Activated B cell treated with CpG ODN at 0.5 μM for 24 hours (primary cell): ENCODE measurements around the gene AP2A2. TPM values are rescaled to one million over a fixed set of nuclear protein-coding genes. Genes with fewer than 3 reads are reported as not detected.

Experiments
- ATAC-seq: fragments of 200-7000 bp; cut with Tn5 transposase; one replicate; pipeline ENCODE4 v1.10.0; 2021; ENCODE audit warnings: low read depth, mild to moderate bottlenecking, moderate library complexity
- CTCF ChIA-PET: fragments of 350-600 bp; sonication (Branson Sonifier 250); formaldehyde crosslinking; loops from one replicate; lab custom pipeline; 2021; ENCODE audit warnings: antibody characterized with exemption; lab: Charles Lee
- POLR2A ChIA-PET: fragments of 350-600 bp; sonication (Branson Sonifier 250); formaldehyde crosslinking; loops from one replicate; lab custom pipeline; 2021; ENCODE audit warnings: antibody characterized with exemption; lab: Charles Lee
- DNase-seq: peaks from one replicate; pipeline ENCODE4 v3.0.0; 2022
- H3K27ac Mint-ChIP-seq: one replicate; pipeline ENCODE4 v1.8.0; 2020; ENCODE audit warnings: mixed read lengths
- H3K27me3 Mint-ChIP-seq: one replicate; pipeline ENCODE4 v1.8.0; 2021; ENCODE audit warnings: mixed read lengths
- H3K36me3 Mint-ChIP-seq: one replicate; pipeline ENCODE4 v1.8.0; 2021; ENCODE audit warnings: low read depth, mixed read lengths
- H3K4me1 Mint-ChIP-seq: one replicate; pipeline ENCODE4 v1.8.0; 2021; ENCODE audit warnings: mixed read lengths
- H3K4me3 Mint-ChIP-seq: one replicate; pipeline ENCODE4 v1.8.0; 2020; ENCODE audit warnings: mild to moderate bottlenecking, mixed read lengths
- H3K9me3 Mint-ChIP-seq: one replicate; pipeline ENCODE4 v1.8.0; 2020; ENCODE audit warnings: mixed read lengths
- intact Hi-C: fragments of 100-400 bp; cut with micrococcal nuclease; formaldehyde crosslinking; loops from one replicate; pipeline ENCODE4 v1.15.1; 2024
- total RNA-seq: library from RNA; stranded (reverse); gene quantifications from 2 replicates; pipeline ENCODE4 v1.2.3, GENCODE V29; 2022
- TF ChIP-seq, protein P1 (sequence below): fragments of 200-600 bp; IDR thresholded peaks from one replicate; pipeline ENCODE4 v1.8.0; 2022; ENCODE audit warnings: antibody characterized with exemption, mild to moderate bottlenecking

AP2A2 gene
- total RNA-seq, 1 donor from 2014 or later, result 49.6 TPM

DNA sequence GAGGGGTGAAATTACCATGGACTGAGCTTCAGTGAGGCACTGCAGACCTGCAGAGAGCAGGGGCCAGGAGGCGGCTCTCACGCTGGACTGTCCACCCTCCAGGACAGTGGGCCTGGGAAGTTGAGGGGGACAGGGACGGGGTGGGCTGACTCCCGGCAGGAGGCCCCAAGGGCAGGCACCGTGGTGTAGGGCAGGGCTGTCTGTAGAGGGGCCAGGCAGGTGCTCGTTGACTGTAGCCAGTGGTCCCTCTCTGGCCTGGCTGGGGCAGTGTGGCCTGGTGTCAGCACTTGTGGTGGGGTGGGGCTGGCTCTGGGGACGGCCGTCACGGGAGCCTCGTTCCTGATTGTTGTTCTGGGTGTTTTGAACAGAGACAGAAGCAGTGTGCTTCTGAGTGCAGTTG, 64.4 kb downstream of the AP2A2 start:
- ChIA-PET CTCF (no interaction called here), POLR2A (no interaction called here)
- Mint-ChIP-seq H3K9me3 (no peaks in the 10 kb centered on the region), H3K27me3 (no peaks in the 10 kb centered on the region), H3K4me1 (no peaks in the 10 kb centered on the region), H3K4me3 (no peak overlapping the region), H3K36me3 (peaks cover 69% of the 10 kb centered on the region), H3K27ac (no peak overlapping the region)
- intact Hi-C loops, result no loop called here
- TF ChIP-seq, protein P1, sequence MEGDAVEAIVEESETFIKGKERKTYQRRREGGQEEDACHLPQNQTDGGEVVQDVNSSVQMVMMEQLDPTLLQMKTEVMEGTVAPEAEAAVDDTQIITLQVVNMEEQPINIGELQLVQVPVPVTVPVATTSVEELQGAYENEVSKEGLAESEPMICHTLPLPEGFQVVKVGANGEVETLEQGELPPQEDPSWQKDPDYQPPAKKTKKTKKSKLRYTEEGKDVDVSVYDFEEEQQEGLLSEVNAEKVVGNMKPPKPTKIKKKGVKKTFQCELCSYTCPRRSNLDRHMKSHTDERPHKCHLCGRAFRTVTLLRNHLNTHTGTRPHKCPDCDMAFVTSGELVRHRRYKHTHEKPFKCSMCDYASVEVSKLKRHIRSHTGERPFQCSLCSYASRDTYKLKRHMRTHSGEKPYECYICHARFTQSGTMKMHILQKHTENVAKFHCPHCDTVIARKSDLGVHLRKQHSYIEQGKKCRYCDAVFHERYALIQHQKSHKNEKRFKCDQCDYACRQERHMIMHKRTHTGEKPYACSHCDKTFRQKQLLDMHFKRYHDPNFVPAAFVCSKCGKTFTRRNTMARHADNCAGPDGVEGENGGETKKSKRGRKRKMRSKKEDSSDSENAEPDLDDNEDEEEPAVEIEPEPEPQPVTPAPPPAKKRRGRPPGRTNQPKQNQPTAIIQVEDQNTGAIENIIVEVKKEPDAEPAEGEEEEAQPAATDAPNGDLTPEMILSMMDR, result no peak
- ATAC-seq (no peak), DNase-seq (no peak)

DNA sequence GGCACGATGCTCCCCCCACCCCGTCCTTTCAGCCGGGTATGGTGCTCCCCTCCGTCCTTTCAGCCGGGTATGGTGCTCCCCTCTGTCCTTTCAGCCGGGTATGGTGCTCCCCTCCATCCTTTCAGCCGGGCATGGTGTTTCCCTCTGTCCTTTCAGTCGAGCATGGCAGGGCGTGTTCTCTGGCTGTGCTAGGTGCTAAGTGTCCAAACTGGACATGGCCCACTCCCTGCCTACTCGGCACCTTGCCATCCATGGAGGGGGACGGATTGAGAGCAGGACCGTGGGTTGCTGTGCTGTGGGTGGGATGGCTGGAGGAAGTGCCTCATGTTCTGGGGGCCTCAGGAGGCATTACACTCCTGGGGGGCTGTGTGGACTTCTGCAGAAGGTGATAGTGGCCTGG, 65.4 kb downstream of the AP2A2 start:
- DNase-seq (no peak), ATAC-seq (no peak)
- H3K36me3 Mint-ChIP-seq, result peaks cover 65% of the 10 kb centered on the region
- POLR2A ChIA-PET, result no interaction called here
- H3K4me1 Mint-ChIP-seq, result peaks cover 5% of the 10 kb centered on the region
- TF ChIP-seq, protein P1, result no peak
- intact Hi-C loops, result no loop called here
- no peak overlapping the region for H3K27ac Mint-ChIP-seq
- H3K9me3 Mint-ChIP-seq, result no peaks in the 10 kb centered on the region
- no peak overlapping the region for H3K4me3 Mint-ChIP-seq
- H3K27me3 Mint-ChIP-seq, result no peaks in the 10 kb centered on the region
- CTCF ChIA-PET, result no interaction called here

DNA sequence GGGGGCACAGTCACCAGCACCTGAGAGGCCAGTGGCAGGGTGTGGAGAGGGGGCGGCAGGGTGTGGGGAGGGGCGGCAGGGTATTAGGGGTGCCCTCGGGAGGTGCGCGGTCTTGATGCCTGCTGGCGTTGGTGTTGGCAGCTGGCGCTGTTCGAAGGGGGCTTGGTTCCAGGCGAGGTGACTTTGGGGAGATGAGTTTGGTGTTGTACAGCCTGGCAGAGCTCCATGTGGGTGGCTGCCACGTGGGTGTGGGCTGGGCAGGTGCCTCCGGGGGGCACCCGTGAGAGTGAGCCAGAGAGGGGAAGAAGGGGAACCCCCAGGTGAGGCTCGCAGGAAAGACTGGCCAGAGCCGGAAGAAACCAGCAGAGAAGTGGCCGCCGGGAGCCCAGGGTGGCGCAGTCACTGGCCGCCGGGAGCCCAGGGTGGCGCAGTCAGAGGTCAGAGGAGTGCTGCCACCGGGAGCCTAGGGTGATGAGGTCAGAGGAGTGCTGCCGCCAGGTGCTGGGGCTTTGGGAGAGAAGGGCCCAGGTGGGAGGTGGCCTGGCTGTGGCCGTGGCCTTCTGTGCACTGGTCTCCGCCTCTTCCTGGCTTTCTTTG, 66.1 kb downstream of the AP2A2 start:
- CTCF ChIA-PET, result no interaction called here
- ATAC-seq, result no peak
- TF ChIP-seq, protein P1, result no peak
- H3K4me1 Mint-ChIP-seq, result peaks cover 8% of the 10 kb centered on the region
- peaks cover 67% of the 10 kb centered on the region for H3K36me3 Mint-ChIP-seq
- POLR2A ChIA-PET, result no interaction called here
- no peak for DNase-seq
- intact Hi-C loops, result no loop called here
- no peak overlapping the region for H3K27ac Mint-ChIP-seq
- H3K9me3 Mint-ChIP-seq, result no peaks in the 10 kb centered on the region
- no peaks in the 10 kb centered on the region for H3K27me3 Mint-ChIP-seq
- H3K4me3 Mint-ChIP-seq, result no peak overlapping the region

DNA sequence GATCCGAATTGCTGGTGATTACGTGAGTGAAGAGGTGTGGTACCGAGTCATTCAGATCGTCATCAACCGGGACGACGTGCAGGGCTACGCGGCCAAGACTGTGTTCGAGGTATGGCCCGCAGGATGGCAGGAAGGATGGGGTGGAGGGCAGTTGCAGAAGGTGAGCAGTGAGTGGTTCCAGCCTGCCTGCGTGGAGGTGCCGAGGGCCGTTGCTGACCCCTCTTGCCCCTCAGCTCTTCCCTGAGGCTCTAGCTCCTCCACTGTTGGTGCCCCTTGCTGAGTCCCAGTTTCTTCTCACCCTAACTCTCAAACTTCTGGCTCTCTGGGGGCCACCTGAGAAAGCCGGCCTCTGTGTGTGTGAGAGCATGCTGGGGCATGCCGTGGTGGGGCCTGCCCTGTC, 66.9 kb downstream of the AP2A2 start:
- DNase-seq (no peak), ATAC-seq (no peak)
- Mint-ChIP-seq H3K27ac (no peak overlapping the region), H3K4me3 (no peak overlapping the region), H3K9me3 (no peaks in the 10 kb centered on the region), H3K36me3 (peaks cover 73% of the 10 kb centered on the region), H3K4me1 (peaks cover 8% of the 10 kb centered on the region), H3K27me3 (no peaks in the 10 kb centered on the region)
- ChIA-PET CTCF (no interaction called here), POLR2A (no interaction called here)
- TF ChIP-seq, protein P1, result no peak
- intact Hi-C loops, result no loop called here

DNA sequence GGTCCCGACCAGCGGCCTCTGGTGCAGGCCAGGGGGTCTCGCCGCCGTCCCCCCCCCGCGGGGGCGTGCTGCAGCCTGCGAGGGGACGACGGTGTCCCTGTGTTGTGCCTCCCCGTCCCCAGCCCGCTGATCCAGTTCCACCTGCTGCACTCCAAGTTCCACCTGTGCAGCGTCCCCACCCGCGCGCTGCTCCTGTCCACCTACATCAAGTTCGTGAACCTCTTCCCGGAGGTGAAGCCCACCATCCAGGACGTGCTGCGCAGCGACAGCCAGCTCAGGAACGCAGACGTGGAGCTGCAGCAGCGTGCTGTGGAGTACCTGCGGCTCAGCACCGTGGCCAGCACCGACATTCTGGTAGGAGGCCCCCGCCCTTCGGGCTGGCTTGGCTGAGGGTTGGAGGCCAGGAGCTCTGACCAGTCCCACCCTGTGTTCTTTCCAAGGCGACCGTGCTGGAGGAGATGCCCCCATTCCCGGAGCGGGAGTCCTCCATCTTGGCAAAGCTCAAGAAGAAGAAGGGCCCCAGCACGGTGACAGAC, 68.0 kb downstream of the AP2A2 start:
- Mint-ChIP-seq H3K4me1 (peaks cover 8% of the 10 kb centered on the region), H3K36me3 (peaks cover 62% of the 10 kb centered on the region), H3K27ac (no peak overlapping the region), H3K9me3 (no peaks in the 10 kb centered on the region), H3K4me3 (no peak overlapping the region), H3K27me3 (no peaks in the 10 kb centered on the region)
- CTCF ChIA-PET, result no interaction called here
- intact Hi-C loops, result no loop called here
- POLR2A ChIA-PET, result no interaction called here
- TF ChIP-seq, protein P1, result no peak
- no peak for DNase-seq
- no peak for ATAC-seq
